SK-N-MC (cell line): Measurements from ENCODE around the gene SLC39A8.

Source experiments
- EZH2 ChIP-seq: fragments of 200-600 bp; sonication (generic); IDR thresholded peaks from one replicate; pipeline ENCODE4 v1.6.1; 2017; ENCODE audit warnings: antibody characterized with exemption
- POLR2AphosphoS5 ChIP-seq: IDR thresholded peaks from 2 replicates; pipeline ENCODE4 v1.6.1; 2012; ENCODE audit warnings: mild to moderate bottlenecking, low read depth, low read length, borderline replicate concordance

GRCh38 chr4:102335616-102336015, 9.7 kb downstream of the SLC39A8 start:
- TF ChIP-seq EZH2 (no peak), POLR2AphosphoS5 (no peak)
